Suprapubic skin (tissue), 3 donors: ENCODE measurements around the gene SNX24.

Experiments
- POLR2A ChIP-seq, 2 donors: fragments of 450-650 bp; IDR thresholded peaks; one replicate each; pipeline ENCODE4 v1.6.1; 2017; ENCODE audit warnings: antibody characterized with exemption in 2 of 2, mild to moderate bottlenecking in 2 of 2, moderate library complexity in 2 of 2
- TF ChIP-seq, protein P1 (sequence below), 2 donors: fragments of 200-600 bp in 1 of 2; fragments of 450-650 bp in 1 of 2; sonication (generic) in 1 of 2; IDR thresholded peaks; one replicate each; pipeline ENCODE4 v1.5.1; 2016 to 2019; ENCODE audit warnings: antibody characterized with exemption in 2 of 2, mild to moderate bottlenecking in 1 of 2, moderate library complexity in 1 of 2

GRCh38 chr5:122933956-122934355 is 88.5 kb downstream of the SNX24 start:
- TF ChIP-seq, protein P1, sequence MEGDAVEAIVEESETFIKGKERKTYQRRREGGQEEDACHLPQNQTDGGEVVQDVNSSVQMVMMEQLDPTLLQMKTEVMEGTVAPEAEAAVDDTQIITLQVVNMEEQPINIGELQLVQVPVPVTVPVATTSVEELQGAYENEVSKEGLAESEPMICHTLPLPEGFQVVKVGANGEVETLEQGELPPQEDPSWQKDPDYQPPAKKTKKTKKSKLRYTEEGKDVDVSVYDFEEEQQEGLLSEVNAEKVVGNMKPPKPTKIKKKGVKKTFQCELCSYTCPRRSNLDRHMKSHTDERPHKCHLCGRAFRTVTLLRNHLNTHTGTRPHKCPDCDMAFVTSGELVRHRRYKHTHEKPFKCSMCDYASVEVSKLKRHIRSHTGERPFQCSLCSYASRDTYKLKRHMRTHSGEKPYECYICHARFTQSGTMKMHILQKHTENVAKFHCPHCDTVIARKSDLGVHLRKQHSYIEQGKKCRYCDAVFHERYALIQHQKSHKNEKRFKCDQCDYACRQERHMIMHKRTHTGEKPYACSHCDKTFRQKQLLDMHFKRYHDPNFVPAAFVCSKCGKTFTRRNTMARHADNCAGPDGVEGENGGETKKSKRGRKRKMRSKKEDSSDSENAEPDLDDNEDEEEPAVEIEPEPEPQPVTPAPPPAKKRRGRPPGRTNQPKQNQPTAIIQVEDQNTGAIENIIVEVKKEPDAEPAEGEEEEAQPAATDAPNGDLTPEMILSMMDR (IDR thresholded peaks at IDR 0.05) = no peak
- TF ChIP-seq POLR2A (IDR thresholded peaks at IDR 0.05) = no peak
